PC-9 (cell line): ENCODE results near the gene HOXB3. TPM values are rescaled to one million over a fixed set of nuclear protein-coding genes. Genes with fewer than 3 reads are reported as not detected.

ENCODE experiments used
- BruUV-seq: library from RNA; stranded (reverse); fragments of 400-500 nt; replicated peaks from 2 replicates; lab custom pipeline; 2021; lab: Mats Ljungman, UMichigan
- CTCF ChIA-PET: fragments of 300-600 bp; sonication (Branson Sonifier 250); formaldehyde crosslinking; loops from one replicate; lab custom pipeline; 2022; ENCODE audit warnings: antibody characterized with exemption; lab: Charles Lee
- POLR2A ChIA-PET: fragments of 300-600 bp; sonication (Branson Sonifier 250); formaldehyde crosslinking; loops from one replicate; lab custom pipeline; 2022; ENCODE audit warnings: antibody characterized with exemption; ENCODE audit not compliant: unreplicated experiment; lab: Charles Lee
- DNase-seq, 2 experiments: peaks; one replicate each; pipeline versions ENCODE4 v3.0.0 to v3.0.0-alpha.2; 2015 to 2022; ENCODE audit warnings: mixed read lengths in 1 of 2
- H2AFZ ChIP-seq: fragments of 200-600 bp; sonication (generic); 2 replicates; pipeline ENCODE4 v1.8.1; 2017; ENCODE audit warnings: antibody characterized with exemption
- H3F3A ChIP-seq: fragments of 200-600 bp; sonication (generic); 2 replicates; pipeline ENCODE4 v1.8.1; 2017; ENCODE audit warnings: antibody characterized with exemption, mild to moderate bottlenecking, low read depth; ENCODE audit not compliant: insufficient read depth
- H3K27ac ChIP-seq: fragments of 200-600 bp; sonication (generic); 2 replicates; pipeline ENCODE4 v1.6.1; 2016; ENCODE audit warnings: mixed run types
- H3K27me3 ChIP-seq: fragments of 200-600 bp; sonication (generic); 2 replicates; pipeline ENCODE4 v1.6.1; 2016; ENCODE audit warnings: low read depth, mixed run types; ENCODE audit not compliant: insufficient read depth
- H3K36me3 ChIP-seq: fragments of 200-600 bp; sonication (generic); 2 replicates; pipeline ENCODE4 v1.6.1; 2016; ENCODE audit warnings: low read depth, mixed run types
- H3K4me1 ChIP-seq: fragments of 200-600 bp; sonication (generic); replicated peaks from 2 replicates; pipeline ENCODE4 v1.6.1; 2016; ENCODE audit warnings: mixed run types; ENCODE audit not compliant: insufficient read depth
- H3K4me2 ChIP-seq: fragments of 200-600 bp; sonication (generic); 2 replicates; pipeline ENCODE4 v1.6.1; 2017; ENCODE audit warnings: mixed run types
- H3K4me3 ChIP-seq: fragments of 200-600 bp; sonication (generic); 2 replicates; pipeline ENCODE4 v1.6.1; 2016; ENCODE audit warnings: mixed run types
- H3K79me2 ChIP-seq: fragments of 200-600 bp; sonication (generic); 2 replicates; pipeline ENCODE4 v1.6.1; 2017; ENCODE audit warnings: low read depth, mixed run types
- H3K9me2 ChIP-seq: fragments of 200-600 bp; sonication (generic); 2 replicates; pipeline ENCODE4 v1.8.1; 2017; ENCODE audit warnings: mild to moderate bottlenecking; ENCODE audit not compliant: insufficient read depth
- H3K9me3 ChIP-seq: fragments of 200-600 bp; sonication (generic); 2 replicates; pipeline ENCODE4 v1.8.1; 2016; ENCODE audit warnings: low read depth; ENCODE audit not compliant: insufficient read depth
- H4K20me1 ChIP-seq: fragments of 200-600 bp; sonication (generic); 2 replicates; pipeline ENCODE4 v1.8.1; 2017; ENCODE audit not compliant: insufficient read depth
- EZH2 ChIP-seq: fragments of 200-600 bp; sonication (generic); IDR thresholded peaks from 2 replicates; pipeline ENCODE4 v1.8.0; 2017; ENCODE audit warnings: antibody characterized with exemption, low read depth
- intact Hi-C: fragments of 100-400 bp; cut with micrococcal nuclease; formaldehyde crosslinking; loops from one replicate; pipeline ENCODE4 v1.10.0; 2022; ENCODE audit not compliant: unreplicated experiment
- total RNA-seq: library from RNA; stranded (reverse); gene quantifications from 2 replicates; pipeline ENCODE4 v1.2.3, GENCODE V29; 2021
- TF ChIP-seq, protein P1 (sequence below): fragments of 200-600 bp; sonication (generic); conservative IDR thresholded peaks from 2 replicates; pipeline ENCODE4 v1.6.1; 2017; ENCODE audit warnings: mixed run types, antibody characterized with exemption, mild to moderate bottlenecking, moderate library complexity

The HOXB3 gene
- total RNA-seq, 1 experiment from 2014 or later: 19.1 TPM

DNA sequence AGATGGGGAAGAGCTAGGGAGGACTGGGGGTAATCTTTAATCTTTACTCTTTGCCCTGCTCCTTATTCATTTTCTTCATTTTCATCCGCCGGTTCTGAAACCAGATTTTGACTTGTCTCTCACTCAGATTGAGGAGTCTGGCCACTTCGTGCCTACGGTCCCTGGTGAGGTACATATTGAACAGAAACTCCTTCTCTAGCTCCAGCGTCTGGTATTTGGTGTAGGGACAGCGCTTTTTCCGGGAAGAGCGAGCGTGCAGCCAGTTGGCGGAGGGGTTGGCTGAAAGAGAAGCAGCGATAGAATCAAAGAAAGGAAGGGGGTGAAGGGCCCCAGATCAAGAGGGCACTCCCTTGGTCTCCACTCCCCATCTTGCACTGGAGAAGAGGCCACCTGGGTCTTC, 32.8 kb upstream of the HOXB3 start:
- Histone ChIP-seq H3K27me3 (no peaks in the 10 kb centered on the region), H3F3A (peaks cover 13% of the 10 kb centered on the region; the same call in 1 of the 2 replicates), H3K27ac (no peak overlapping the region), H3K9me3 (no peaks in the 10 kb centered on the region), H4K20me1 (no peaks in the 10 kb centered on the region; the same call in 1 of the 2 replicates), H3K4me3 (no peak overlapping the region), H2AFZ (no peak overlapping the region), H3K4me1 (peaks cover 8% of the 10 kb centered on the region; the same call in 1 of the 2 replicates), H3K4me2 (no peak overlapping the region), H3K79me2 (no peaks in the 10 kb centered on the region), H3K36me3 (no peaks in the 10 kb centered on the region), H3K9me2 (no peaks in the 10 kb centered on the region)
- ChIA-PET POLR2A (no interaction called here), CTCF (interaction anchor here (0.6 kb wide), 1 partner anchor 32 kb away, joined by 3 read pairs; no protein-coding TSS in a partner anchor)
- BruUV-seq: no TSS peak
- TF ChIP-seq, protein P1, sequence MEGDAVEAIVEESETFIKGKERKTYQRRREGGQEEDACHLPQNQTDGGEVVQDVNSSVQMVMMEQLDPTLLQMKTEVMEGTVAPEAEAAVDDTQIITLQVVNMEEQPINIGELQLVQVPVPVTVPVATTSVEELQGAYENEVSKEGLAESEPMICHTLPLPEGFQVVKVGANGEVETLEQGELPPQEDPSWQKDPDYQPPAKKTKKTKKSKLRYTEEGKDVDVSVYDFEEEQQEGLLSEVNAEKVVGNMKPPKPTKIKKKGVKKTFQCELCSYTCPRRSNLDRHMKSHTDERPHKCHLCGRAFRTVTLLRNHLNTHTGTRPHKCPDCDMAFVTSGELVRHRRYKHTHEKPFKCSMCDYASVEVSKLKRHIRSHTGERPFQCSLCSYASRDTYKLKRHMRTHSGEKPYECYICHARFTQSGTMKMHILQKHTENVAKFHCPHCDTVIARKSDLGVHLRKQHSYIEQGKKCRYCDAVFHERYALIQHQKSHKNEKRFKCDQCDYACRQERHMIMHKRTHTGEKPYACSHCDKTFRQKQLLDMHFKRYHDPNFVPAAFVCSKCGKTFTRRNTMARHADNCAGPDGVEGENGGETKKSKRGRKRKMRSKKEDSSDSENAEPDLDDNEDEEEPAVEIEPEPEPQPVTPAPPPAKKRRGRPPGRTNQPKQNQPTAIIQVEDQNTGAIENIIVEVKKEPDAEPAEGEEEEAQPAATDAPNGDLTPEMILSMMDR: no peak
- no peak for TF ChIP-seq EZH2
- intact Hi-C loops: no loop called here
- DNase-seq: no peak

DNA sequence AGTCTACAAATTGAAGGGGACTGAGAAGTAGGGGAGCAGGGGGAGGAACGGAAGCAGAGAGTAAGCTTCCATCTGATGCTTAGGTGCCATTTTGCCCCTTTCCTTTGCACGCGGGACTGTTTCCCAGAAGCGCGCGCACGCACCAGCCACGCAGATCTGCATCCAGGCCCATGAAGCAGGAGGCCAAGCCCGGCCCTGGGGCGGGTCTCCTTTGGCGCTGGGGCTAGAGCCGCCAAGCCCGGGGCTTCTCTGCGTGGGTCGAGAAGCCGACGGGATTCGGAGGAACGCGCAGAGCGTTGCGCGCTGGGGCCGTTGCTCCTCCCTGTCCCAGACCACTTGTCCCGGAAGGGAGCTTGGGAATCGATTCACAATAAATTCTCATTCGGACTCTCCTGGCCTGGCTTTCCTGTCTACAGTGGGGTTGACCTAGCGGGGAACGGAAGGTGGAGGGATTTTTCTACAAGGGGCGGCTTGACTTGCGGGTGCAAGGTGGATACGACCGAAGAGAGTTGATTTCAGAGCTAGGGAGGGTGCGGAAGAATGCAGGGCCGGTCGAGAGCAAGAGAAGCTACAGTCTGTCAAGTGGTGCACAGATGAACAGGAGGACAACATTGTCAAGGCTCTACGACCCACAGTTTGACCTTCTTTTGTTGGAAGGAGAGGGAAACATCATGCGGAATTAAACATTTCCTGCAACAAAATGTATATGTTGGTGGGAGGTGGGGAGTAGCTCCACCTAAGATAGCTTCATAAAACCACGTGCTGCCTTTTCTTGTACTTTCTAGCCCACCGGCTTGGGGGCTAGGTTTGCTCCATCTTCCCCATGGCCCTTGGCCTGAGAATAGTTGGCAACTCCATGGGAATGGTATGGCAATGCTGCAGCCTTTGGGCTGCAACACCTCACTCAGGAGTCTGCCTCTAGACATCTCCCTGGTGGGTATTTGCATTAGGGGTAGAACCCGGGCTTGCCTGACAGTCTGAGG, 31.7 kb upstream of the HOXB3 start:
- Histone ChIP-seq H3K27ac (no peak overlapping the region), H2AFZ (no peak overlapping the region), H3K36me3 (no peaks in the 10 kb centered on the region), H3K4me3 (no peak overlapping the region), H3K79me2 (no peaks in the 10 kb centered on the region), H4K20me1 (no peaks in the 10 kb centered on the region; the same call in 1 of the 2 replicates), H3K9me3 (no peaks in the 10 kb centered on the region), H3K4me1 (peaks cover 4% of the 10 kb centered on the region; the same call in 1 of the 2 replicates), H3K9me2 (no peaks in the 10 kb centered on the region), H3F3A (peaks cover 13% of the 10 kb centered on the region; the same call in 1 of the 2 replicates), H3K27me3 (no peaks in the 10 kb centered on the region), H3K4me2 (no peak overlapping the region)
- intact Hi-C loops: no loop called here
- ChIA-PET POLR2A (no interaction called here), CTCF (interaction anchor here (0.5 to 0.8 kb wide), 2 partner anchors 270 to 404 kb away, joined by 6 to 11 read pairs; no protein-coding TSS in a partner anchor)
- TF ChIP-seq, protein P1: no peak
- TF ChIP-seq EZH2: no peak
- BruUV-seq: no TSS peak
- DNase-seq: no peak

DNA sequence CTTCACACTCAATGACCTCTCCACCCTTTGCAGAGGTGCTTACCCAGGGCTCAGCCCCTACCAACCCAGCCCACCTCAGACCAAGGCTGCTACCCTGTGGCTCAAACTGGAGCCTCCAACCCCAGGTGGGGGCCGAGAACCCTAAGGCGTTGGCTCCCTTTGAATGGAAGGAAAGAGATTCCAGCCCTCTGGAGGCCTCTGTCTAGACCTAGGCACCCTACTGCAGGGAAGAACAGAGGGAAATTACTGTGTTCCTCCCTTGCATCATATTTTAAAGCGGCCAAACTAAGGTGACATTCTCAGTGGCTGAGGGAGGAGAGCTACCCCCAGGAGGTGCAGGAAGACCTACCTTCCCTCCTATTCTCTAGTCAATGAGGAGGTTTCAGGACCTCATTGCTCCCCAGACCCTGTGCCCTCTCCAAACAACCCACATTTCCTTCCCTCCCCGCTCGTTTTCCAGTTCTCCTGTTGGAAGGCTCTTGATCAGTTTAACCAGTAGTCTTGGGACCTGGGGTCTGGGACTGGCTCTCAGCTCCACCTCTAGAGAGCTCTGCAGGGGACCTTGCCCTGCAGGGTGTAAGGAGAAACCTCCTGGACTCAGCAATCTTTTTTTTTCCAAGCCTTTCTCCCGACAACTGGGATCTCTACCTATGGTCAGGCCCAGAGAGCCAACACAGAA, 30.6 kb upstream of the HOXB3 start:
- intact Hi-C loops: no loop called here
- Histone ChIP-seq H3K4me3 (no peak overlapping the region), H3K27ac (no peak overlapping the region), H3K4me2 (no peak overlapping the region), H3K27me3 (no peaks in the 10 kb centered on the region), H3K79me2 (no peaks in the 10 kb centered on the region), H2AFZ (no peak overlapping the region), H3K4me1 (0 out of 2 replicates have a peak, but pooled peaks cover 4% of the 10 kb centered on the region), H3K36me3 (no peaks in the 10 kb centered on the region), H3K9me2 (no peaks in the 10 kb centered on the region), H3F3A (peaks cover 8% of the 10 kb centered on the region; the same call in 1 of the 2 replicates), H3K9me3 (no peaks in the 10 kb centered on the region), H4K20me1 (no peaks in the 10 kb centered on the region; the same call in 1 of the 2 replicates)
- BruUV-seq: no TSS peak
- TF ChIP-seq, protein P1: no peak
- no peak for TF ChIP-seq EZH2
- no peak for DNase-seq
- POLR2A ChIA-PET: no interaction called here
- CTCF ChIA-PET: no interaction called here
